HG03064 (cell line): ENCODE data around the gene CCDC81.

Source experiments
- ATAC-seq: cut with Tn5 transposase; IDR thresholded peaks from one replicate; pipeline ENCODE4 v1.9.1; 2021; ENCODE audit warnings: low read depth; ENCODE audit not compliant: unreplicated experiment

CCDC81 gene

GRCh38 chr11:86435711-86436110 lies 61.0 kb downstream of the CCDC81 start:
- no peak for ATAC-seq

- ATAC-seq: no peak
Measured at GRCh38 chr11:86438685-86439084, 64.0 kb downstream of the CCDC81 start.

- no peak for ATAC-seq
Measured at GRCh38 chr11:86440305-86440716, 65.6 kb downstream of the CCDC81 start.

GRCh38 chr11:86440843-86441242 lies 66.2 kb downstream of the CCDC81 start:
- ATAC-seq: no peak

- no peak for ATAC-seq
Measured at GRCh38 chr11:86442420-86442819, 67.7 kb downstream of the CCDC81 start.

- no peak for ATAC-seq
Measured at GRCh38 chr11:86442827-86443226, 68.1 kb downstream of the CCDC81 start.

- ATAC-seq: no peak
Measured at GRCh38 chr11:86443415-86443814, 68.7 kb downstream of the CCDC81 start.

GRCh38 chr11:86444981-86445380 lies 70.3 kb downstream of the CCDC81 start:
- no peak for ATAC-seq

- ATAC-seq: no peak
Measured at GRCh38 chr11:86446163-86446923, 71.7 kb downstream of the CCDC81 start.

GRCh38 chr11:86446924-86447285 lies 72.2 kb downstream of the CCDC81 start:
- ATAC-seq: no peak

GRCh38 chr11:86447763-86448480 lies 73.2 kb downstream of the CCDC81 start:
- ATAC-seq: no peak

GRCh38 chr11:86449993-86450629 lies 75.4 kb downstream of the CCDC81 start:
- ATAC-seq: no peak

- ATAC-seq: no peak
Measured at GRCh38 chr11:86453290-86454030, 78.8 kb downstream of the CCDC81 start.

GRCh38 chr11:86456075-86456939 lies 81.6 kb downstream of the CCDC81 start:
- ATAC-seq: no peak

GRCh38 chr11:86458294-86459001 lies 83.8 kb downstream of the CCDC81 start:
- ATAC-seq: no peak

GRCh38 chr11:86459002-86459385 lies 84.3 kb downstream of the CCDC81 start:
- no peak for ATAC-seq

GRCh38 chr11:86459682-86460460 lies 85.2 kb downstream of the CCDC81 start:
- no peak for ATAC-seq

GRCh38 chr11:86460461-86461385 lies 86.0 kb downstream of the CCDC81 start:
- ATAC-seq: no peak
